Measurements from ENCODE around the gene SLC7A6. TPM values are rescaled to one million over a fixed set of nuclear protein-coding genes. Genes with fewer than 3 reads are reported as not detected.

SLC7A6 gene
- total and polyA plus RNA-seq, 9 donors = 6.0 to 11.2 (median 7.5) TPM

DNA sequence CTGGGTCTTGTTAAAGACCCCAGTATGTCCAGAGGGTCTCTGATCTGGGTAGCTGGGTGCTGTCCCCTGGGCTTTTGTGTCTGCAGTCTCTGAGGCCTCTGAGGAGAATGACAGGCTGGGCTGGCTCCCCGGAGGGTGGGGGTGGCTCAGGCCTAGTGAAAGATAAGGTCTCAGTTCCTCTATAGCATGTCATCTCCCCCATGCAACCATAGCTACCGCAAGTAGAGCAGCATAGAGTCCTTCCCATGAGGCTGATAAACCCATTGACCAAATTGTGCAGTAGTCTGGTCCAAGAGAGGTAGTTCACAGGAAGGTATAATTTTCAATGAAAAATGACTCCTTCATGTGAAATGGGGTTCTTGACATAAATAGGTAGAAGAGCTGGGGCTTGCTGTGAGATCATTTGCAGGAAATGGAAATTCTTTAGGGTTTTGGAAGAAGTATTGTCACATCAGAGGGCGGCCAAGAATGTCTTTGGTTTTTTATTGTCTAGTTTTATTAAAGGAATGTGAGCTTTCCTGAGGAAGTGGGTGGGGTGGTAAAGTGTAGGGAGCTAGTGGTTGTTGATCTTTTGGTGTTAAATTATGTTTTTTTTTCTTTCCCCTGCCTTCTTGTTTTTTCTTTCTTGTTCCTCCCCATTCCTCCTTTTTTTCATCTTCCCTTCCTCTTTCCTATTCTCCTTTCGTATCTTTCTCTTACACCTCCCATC is 25.4 kb downstream of the SLC7A6 start:
- DNase-seq = no peak
- peak overlapping the region; percentile 42 for H3K27ac ChIP-seq (ENCODE audit: low read length)
- H3K9me3 ChIP-seq (replicated peaks; ENCODE audit: control insufficient read depth, low read depth, low read length) = no peaks in the 10 kb centered on the region
- H3K36me3 ChIP-seq (ENCODE audit: control insufficient read depth, insufficient read depth, low read length) = peaks cover 58% of the 10 kb centered on the region
- H3K27me3 ChIP-seq (ENCODE audit: control insufficient read depth, insufficient read depth, low read length) = no peaks in the 10 kb centered on the region
- peaks cover 11% of the 10 kb centered on the region for H3K4me1 ChIP-seq (ENCODE audit: control insufficient read depth, insufficient read depth, low read length)
- H3K4me3 ChIP-seq (ENCODE audit: low read length) = no peak overlapping the region
- 71% methylated on average over 2 of the region's 4 CpGs for WGBS (ENCODE audit: insufficient coverage)

DNA sequence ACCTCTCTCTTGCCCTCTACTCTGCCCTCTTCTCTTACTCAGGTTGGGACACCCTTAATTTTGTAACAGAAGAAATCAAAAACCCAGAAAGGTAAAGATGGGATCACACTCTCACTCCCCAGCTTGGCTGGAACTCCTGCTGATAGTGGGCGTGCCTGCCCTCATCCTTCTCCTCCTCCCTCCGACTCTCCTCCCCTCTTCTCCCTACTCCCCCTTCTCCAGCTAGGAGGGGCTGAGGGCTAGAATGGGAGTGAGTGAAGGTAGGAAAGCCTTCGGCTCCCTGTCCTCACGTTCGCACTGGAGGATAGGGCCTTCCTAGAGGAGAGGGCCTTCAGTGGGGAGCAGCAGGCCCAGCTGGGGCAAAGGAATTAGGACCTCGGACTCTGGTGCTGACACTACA is 26.1 kb downstream of the SLC7A6 start:
- H3K4me3 ChIP-seq (ENCODE audit: low read length) = no peak overlapping the region
- 63% methylated on average over 3 of the region's 6 CpGs for WGBS (ENCODE audit: insufficient coverage)
- H3K27me3 ChIP-seq (ENCODE audit: control insufficient read depth, insufficient read depth, low read length) = no peaks in the 10 kb centered on the region
- peak overlapping the region; percentile 42 for H3K27ac ChIP-seq (ENCODE audit: low read length)
- DNase-seq = no peak
- H3K4me1 ChIP-seq (ENCODE audit: control insufficient read depth, insufficient read depth, low read length) = peaks cover 6% of the 10 kb centered on the region
- no peaks in the 10 kb centered on the region for H3K9me3 ChIP-seq (replicated peaks; ENCODE audit: control insufficient read depth, low read depth, low read length)
- H3K36me3 ChIP-seq (ENCODE audit: control insufficient read depth, insufficient read depth, low read length) = peaks cover 63% of the 10 kb centered on the region

DNA sequence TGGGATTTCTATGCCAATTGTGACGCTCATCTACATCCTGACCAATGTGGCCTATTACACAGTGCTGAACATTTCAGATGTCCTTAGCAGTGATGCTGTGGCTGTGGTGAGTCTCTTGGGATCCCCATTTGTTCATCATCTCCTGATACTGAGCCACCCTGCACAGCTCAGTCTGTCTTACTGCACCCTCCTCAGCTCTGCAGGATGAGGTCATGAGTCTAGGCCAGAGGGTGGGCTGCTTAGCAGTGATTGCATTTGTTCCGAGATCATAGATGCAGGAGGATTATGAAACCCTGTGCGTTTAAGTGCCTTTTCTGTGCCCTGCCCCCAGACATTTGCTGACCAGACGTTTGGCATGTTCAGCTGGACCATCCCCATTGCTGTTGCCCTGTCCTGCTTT is 26.9 kb downstream of the SLC7A6 start:
- no peak overlapping the region for H3K27ac ChIP-seq (ENCODE audit: low read length)
- no peak overlapping the region for H3K4me3 ChIP-seq (ENCODE audit: low read length)
- peaks cover 4% of the 10 kb centered on the region for H3K4me1 ChIP-seq (ENCODE audit: control insufficient read depth, insufficient read depth, low read length)
- H3K27me3 ChIP-seq (ENCODE audit: control insufficient read depth, insufficient read depth, low read length) = no peaks in the 10 kb centered on the region
- H3K9me3 ChIP-seq (replicated peaks; ENCODE audit: control insufficient read depth, low read depth, low read length) = no peaks in the 10 kb centered on the region
- 75% methylated on average over 3 of the region's 4 CpGs for WGBS (ENCODE audit: insufficient coverage)
- peaks cover 68% of the 10 kb centered on the region for H3K36me3 ChIP-seq (ENCODE audit: control insufficient read depth, insufficient read depth, low read length)
- DNase-seq = no peak

- H3K27ac ChIP-seq (ENCODE audit: low read length) = no peak overlapping the region
- H3K4me1 ChIP-seq (ENCODE audit: control insufficient read depth, insufficient read depth, low read length) = peaks cover 4% of the 10 kb centered on the region
- DNase-seq = no peak
Observed at GRCh38 chr16:68292425-68292824, 28.1 kb downstream of the SLC7A6 start.

GRCh38 chr16:68296291-68296690 is 32.0 kb downstream of the SLC7A6 start:
- WGBS (ENCODE audit: insufficient coverage) = 79% methylated on average over 12 of the region's 12 CpGs
- no peak overlapping the region for H3K4me3 ChIP-seq (ENCODE audit: low read length)
- H3K27me3 ChIP-seq (ENCODE audit: control insufficient read depth, insufficient read depth, low read length) = no peaks in the 10 kb centered on the region
- H3K27ac ChIP-seq (ENCODE audit: low read length) = no peak overlapping the region
- H3K9me3 ChIP-seq (replicated peaks; ENCODE audit: control insufficient read depth, low read depth, low read length) = no peaks in the 10 kb centered on the region
- H3K36me3 ChIP-seq (ENCODE audit: control insufficient read depth, insufficient read depth, low read length) = peaks cover 86% of the 10 kb centered on the region
- no peak for DNase-seq
- peaks cover 4% of the 10 kb centered on the region for H3K4me1 ChIP-seq (ENCODE audit: control insufficient read depth, insufficient read depth, low read length)

More at GRCh38 chr16:68292425-68292824, 28.1 kb downstream of the SLC7A6 start:
- H3K27me3 ChIP-seq (ENCODE audit: control insufficient read depth, insufficient read depth, low read length) = no peaks in the 10 kb centered on the region
- peaks cover 75% of the 10 kb centered on the region for H3K36me3 ChIP-seq (ENCODE audit: control insufficient read depth, insufficient read depth, low read length)
- no peaks in the 10 kb centered on the region for H3K9me3 ChIP-seq (replicated peaks; ENCODE audit: control insufficient read depth, low read depth, low read length)
- no peak overlapping the region for H3K4me3 ChIP-seq (ENCODE audit: low read length)
- 67% methylated on average over 1 of the region's 5 CpGs for WGBS (ENCODE audit: insufficient coverage)

DNA sequence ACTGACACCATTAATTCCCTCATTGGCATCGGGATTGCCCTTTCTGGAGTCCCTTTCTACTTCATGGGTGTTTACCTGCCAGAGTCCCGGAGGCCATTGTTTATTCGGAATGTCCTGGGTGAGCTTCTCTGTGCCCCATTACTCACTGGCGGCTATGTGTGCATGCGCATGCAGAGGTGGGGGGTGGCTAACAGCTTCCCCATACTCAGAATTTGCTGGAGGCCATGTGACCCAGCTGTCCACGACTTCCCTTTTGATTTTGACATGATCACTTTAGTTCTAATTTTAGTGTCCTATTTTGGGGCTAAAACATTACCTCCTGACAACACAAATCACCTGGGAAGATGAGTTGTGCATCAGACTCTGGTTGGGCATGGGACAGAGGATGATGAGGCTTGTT is 32.4 kb downstream of the SLC7A6 start:
- no peak for DNase-seq
- peaks cover 4% of the 10 kb centered on the region for H3K4me1 ChIP-seq (ENCODE audit: control insufficient read depth, insufficient read depth, low read length)
- WGBS (ENCODE audit: insufficient coverage) = 88% methylated on average over 5 of the region's 6 CpGs
- H3K36me3 ChIP-seq (ENCODE audit: control insufficient read depth, insufficient read depth, low read length) = peaks cover 86% of the 10 kb centered on the region
- H3K27me3 ChIP-seq (ENCODE audit: control insufficient read depth, insufficient read depth, low read length) = no peaks in the 10 kb centered on the region
- H3K9me3 ChIP-seq (replicated peaks; ENCODE audit: control insufficient read depth, low read depth, low read length) = no peaks in the 10 kb centered on the region
- H3K27ac ChIP-seq (ENCODE audit: low read length) = no peak overlapping the region
- H3K4me3 ChIP-seq (ENCODE audit: low read length) = no peak overlapping the region

GRCh38 chr16:68297908-68298307 is 33.6 kb downstream of the SLC7A6 start:
- WGBS (ENCODE audit: insufficient coverage) = 100% methylated on average over 1 of the region's 3 CpGs
- Histone ChIP-seq H3K4me3 (ENCODE audit: low read length) (no peak overlapping the region), H3K27ac (ENCODE audit: low read length) (no peak overlapping the region), H3K9me3 (replicated peaks; ENCODE audit: control insufficient read depth, low read depth, low read length) (no peaks in the 10 kb centered on the region), H3K27me3 (ENCODE audit: control insufficient read depth, insufficient read depth, low read length) (no peaks in the 10 kb centered on the region), H3K36me3 (ENCODE audit: control insufficient read depth, insufficient read depth, low read length) (peaks cover 89% of the 10 kb centered on the region), H3K4me1 (ENCODE audit: control insufficient read depth, insufficient read depth, low read length) (peaks cover 4% of the 10 kb centered on the region)
- DNase-seq = no peak

DNA sequence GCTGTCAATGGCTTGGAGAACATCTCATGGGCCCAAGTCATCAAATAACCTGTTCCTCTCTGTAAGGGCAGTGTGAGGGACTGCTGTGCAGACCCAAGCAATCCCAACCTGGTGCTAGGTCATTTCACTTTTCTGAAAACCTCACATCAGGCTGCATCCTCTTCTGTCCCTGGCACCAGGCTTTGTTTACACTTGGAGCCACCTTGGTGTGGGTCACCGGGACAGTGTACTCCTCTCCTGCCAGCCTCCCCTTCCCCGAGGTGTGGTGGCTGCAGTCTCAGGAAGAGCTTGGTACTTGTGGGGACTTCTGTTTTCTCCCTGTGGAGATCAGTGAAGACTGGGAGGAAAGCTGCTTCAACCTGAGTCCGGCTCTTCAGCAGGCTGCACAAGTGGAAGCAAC is 34.0 kb downstream of the SLC7A6 start:
- WGBS (ENCODE audit: insufficient coverage) = 100% methylated on average over 1 of the region's 3 CpGs
- Histone ChIP-seq H3K36me3 (ENCODE audit: control insufficient read depth, insufficient read depth, low read length) (peaks cover 89% of the 10 kb centered on the region), H3K9me3 (replicated peaks; ENCODE audit: control insufficient read depth, low read depth, low read length) (no peaks in the 10 kb centered on the region), H3K4me3 (ENCODE audit: low read length) (no peak overlapping the region), H3K4me1 (ENCODE audit: control insufficient read depth, insufficient read depth, low read length) (peaks cover 4% of the 10 kb centered on the region), H3K27ac (ENCODE audit: low read length) (no peak overlapping the region), H3K27me3 (ENCODE audit: control insufficient read depth, insufficient read depth, low read length) (no peaks in the 10 kb centered on the region)
- no peak for DNase-seq

DNA sequence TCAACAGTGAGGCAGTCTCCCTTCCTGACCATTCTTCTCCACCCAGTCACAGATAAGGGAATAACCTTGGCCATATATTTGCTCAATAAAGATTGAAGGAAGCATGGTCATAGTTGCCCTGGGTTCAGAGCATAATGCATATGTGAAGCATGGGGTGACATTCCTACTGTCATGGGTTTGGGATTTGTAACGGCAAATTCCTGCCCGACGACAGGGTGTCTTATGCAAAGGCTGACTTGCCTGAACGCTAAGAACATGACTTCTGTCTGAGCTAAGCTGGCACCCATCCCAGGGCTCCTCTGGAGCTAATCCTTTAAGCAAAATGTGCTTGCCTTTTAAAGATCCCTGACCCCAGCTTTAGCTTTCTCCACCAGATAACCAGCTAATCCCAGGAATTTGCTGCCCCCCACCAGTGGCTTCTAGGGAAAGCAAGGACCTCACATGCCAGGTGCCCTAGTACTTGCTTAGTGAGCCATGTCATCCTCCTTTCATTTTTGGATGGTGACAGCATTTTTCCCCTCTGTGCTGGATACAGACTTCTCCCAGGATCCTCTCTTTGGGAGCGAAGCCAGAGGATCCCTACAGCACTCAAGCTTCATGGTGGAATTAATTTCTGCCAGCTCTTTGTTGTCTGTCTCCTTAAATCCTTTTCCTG is 34.7 kb downstream of the SLC7A6 start:
- peaks cover 89% of the 10 kb centered on the region for H3K36me3 ChIP-seq (ENCODE audit: control insufficient read depth, insufficient read depth, low read length)
- H3K4me1 ChIP-seq (ENCODE audit: control insufficient read depth, insufficient read depth, low read length) = peaks cover 4% of the 10 kb centered on the region
- DNase-seq = peak; percentile 63

GRCh38 chr16:68299571-68300453 is 35.5 kb downstream of the SLC7A6 start:
- DNase-seq = no peak
- Histone ChIP-seq H3K4me3 (ENCODE audit: low read length) (no peak overlapping the region), H3K9me3 (replicated peaks; ENCODE audit: control insufficient read depth, low read depth, low read length) (no peaks in the 10 kb centered on the region), H3K27me3 (ENCODE audit: control insufficient read depth, insufficient read depth, low read length) (no peaks in the 10 kb centered on the region), H3K27ac (ENCODE audit: low read length) (no peak overlapping the region), H3K36me3 (ENCODE audit: control insufficient read depth, insufficient read depth, low read length) (peaks cover 86% of the 10 kb centered on the region), H3K4me1 (ENCODE audit: control insufficient read depth, insufficient read depth, low read length) (peaks cover 4% of the 10 kb centered on the region)
- WGBS (ENCODE audit: insufficient coverage) = 82% methylated on average over 4 of the region's 11 CpGs

More for the DNA sequence above, 34.7 kb downstream of the SLC7A6 start:
- Histone ChIP-seq H3K27me3 (ENCODE audit: control insufficient read depth, insufficient read depth, low read length) (no peaks in the 10 kb centered on the region), H3K9me3 (replicated peaks; ENCODE audit: control insufficient read depth, low read depth, low read length) (no peaks in the 10 kb centered on the region), H3K27ac (ENCODE audit: low read length) (peak overlapping the region; percentile 31), H3K4me3 (ENCODE audit: low read length) (no peak overlapping the region)
- 51% methylated on average over 4 of the region's 5 CpGs for WGBS (ENCODE audit: insufficient coverage)

Data from muscle of leg (tissue), 11 donors.